ENCODE results near the gene MAGI2.

MAGI2 gene

GRCh38 chr7:77975672-77976480, 1477.6 kb downstream of the MAGI2 start:
- no peak for TF ChIP-seq ZNF274 (IDR thresholded peaks at IDR 0.05; ENCODE audit: low read depth, low read length)

GRCh38 chr7:77971726-77972125, 1481.7 kb downstream of the MAGI2 start:
- TF ChIP-seq ZNF274 (IDR thresholded peaks at IDR 0.05; ENCODE audit: low read depth, low read length), result no peak
- no peak overlapping the region for H3K4me3 ChIP-seq (ENCODE audit: low read length)

More at GRCh38 chr7:77975672-77976480, 1477.6 kb downstream of the MAGI2 start:
- no peak overlapping the region for H3K4me3 ChIP-seq (ENCODE audit: low read length)

- H3K4me3 ChIP-seq (ENCODE audit: low read length), result no peak overlapping the region
- TF ChIP-seq ZNF274 (IDR thresholded peaks at IDR 0.05; ENCODE audit: low read depth, low read length), result no peak
Observed at GRCh38 chr7:77967429-77967828, 1486.0 kb downstream of the MAGI2 start.
